Lower leg skin (tissue), 4 donors: ENCODE data around the gene SUSD4. TPM values are rescaled to one million over a fixed set of nuclear protein-coding genes. Genes with fewer than 3 reads are reported as not detected.

Experiments
- DNase-seq, 2 donors: peaks; one replicate each; pipeline ENCODE4 v3.0.0-alpha.2; 2019; ENCODE audit warnings: low spot score in 2 of 2
- H3K4me3 ChIP-seq: fragments of 200-600 bp; sonication (generic); 2 replicates; pipeline ENCODE4 v1.5.1; 2017; ENCODE audit warnings: mild to moderate bottlenecking, low read depth; ENCODE audit not compliant: poor library complexity, severe bottlenecking
- CTCF ChIP-seq, 3 donors: fragments of 450-650 bp; IDR thresholded peaks; one replicate each; pipeline ENCODE4 v1.5.1; 2016; ENCODE audit warnings: antibody characterized with exemption in 3 of 3, mild to moderate bottlenecking in 3 of 3, moderate library complexity in 2 of 3
- POLR2A ChIP-seq, 2 donors: fragments of 450-650 bp; IDR thresholded peaks; one replicate each; pipeline ENCODE4 v1.6.1; 2016 to 2017; ENCODE audit warnings: antibody characterized with exemption in 2 of 2, mild to moderate bottlenecking in 1 of 2, moderate library complexity in 1 of 2
- WGBS, 2 donors: methylation state at CpG; one replicate each; pipeline ENCODE4 v1.1.5; 2018; 5-methylcytosine and 5-hydroxymethylcytosine counted together
- intact Hi-C: fragments of 100-400 bp; cut with DNase I; formaldehyde crosslinking; loops from one replicate; pipeline ENCODE4 v1.15.0; 2023; ENCODE audit warnings: low total_unique reads
- total RNA-seq, 4 donors: library from RNA; depleted of rRNA; stranded (reverse); fragments of >200 nt; gene quantifications; one replicate each; pipeline ENCODE4 v1.1.0, GENCODE V29; 2016

Gene SUSD4
- total RNA-seq, 4 donors from 2014 or later: 2.7 to 6.8 (median 3.8) TPM

GRCh38 chr1:223246476-223247112 lies 117.4 kb downstream of the SUSD4 start:
- peak in 1 of 2 donors; percentile 36 for DNase-seq
- WGBS, 2 donors: 80% methylated on average over 5 of the region's 5 CpGs
- no peak overlapping the region for H3K4me3 ChIP-seq
- intact Hi-C loops: no loop called here
- TF ChIP-seq CTCF (IDR thresholded peaks at IDR 0.05) (no peak), POLR2A (IDR thresholded peaks at IDR 0.05) (no peak)

GRCh38 chr1:223245983-223246382 lies 118.0 kb downstream of the SUSD4 start:
- intact Hi-C loops: no loop called here
- 91 to 94% methylated on average over 7 of the region's 7 CpGs for WGBS, 2 donors
- TF ChIP-seq CTCF (IDR thresholded peaks at IDR 0.05) (no peak), POLR2A (IDR thresholded peaks at IDR 0.05) (no peak)
- H3K4me3 ChIP-seq: no peak overlapping the region
- DNase-seq: no peak

GRCh38 chr1:223245411-223245810 lies 118.6 kb downstream of the SUSD4 start:
- DNase-seq: peak in 1 of 2 donors; percentile 26
- intact Hi-C loops: no loop called here
- no peak for TF ChIP-seq POLR2A (IDR thresholded peaks at IDR 0.05)
- TF ChIP-seq CTCF (IDR thresholded peaks at IDR 0.05): no peak
- WGBS, 2 donors: 91 to 96% methylated on average over 5 of the region's 5 CpGs
- no peak overlapping the region for H3K4me3 ChIP-seq

- TF ChIP-seq POLR2A (IDR thresholded peaks at IDR 0.05): no peak
- no peak for TF ChIP-seq CTCF (IDR thresholded peaks at IDR 0.05)
- WGBS, 2 donors: 76 to 77% methylated on average over 4 of the region's 4 CpGs
- peak in 1 of 2 donors; percentile 40 for DNase-seq
- intact Hi-C loops: no loop called here
- no peak overlapping the region for H3K4me3 ChIP-seq
Measured at GRCh38 chr1:223244366-223245103, 119.4 kb downstream of the SUSD4 start.

- 90 to 92% methylated on average over 6 of the region's 6 CpGs for WGBS, 2 donors
Measured at GRCh38 chr1:223243441-223244050, 120.4 kb downstream of the SUSD4 start.

More at GRCh38 chr1:223243441-223244050, 120.4 kb downstream of the SUSD4 start:
- H3K4me3 ChIP-seq: no peak overlapping the region
- intact Hi-C loops: no loop called here
- DNase-seq: peak in 1 of 2 donors; percentile 36
- TF ChIP-seq CTCF (IDR thresholded peaks at IDR 0.05) (no peak), POLR2A (IDR thresholded peaks at IDR 0.05) (no peak)
